HepG2 (cell line): Measurements from ENCODE around the gene ATP5MK. TPM values are rescaled to one million over a fixed set of nuclear protein-coding genes. Genes with fewer than 3 reads are reported as not detected.

Experiments used
- DR1 ChIP-seq: sonication (generic); formaldehyde crosslinking; IDR thresholded peaks from 2 replicates; pipeline ENCODE4 v1.8.0; 2021; ENCODE audit warnings: mild to moderate bottlenecking, missing genetic modification reagents, inconsistent platforms
- ESRRA ChIP-seq: sonication (generic); formaldehyde crosslinking; IDR thresholded peaks from 2 replicates; pipeline ENCODE4 v1.5.1; 2020; ENCODE audit warnings: mild to moderate bottlenecking, low read depth, missing genetic modification reagents
- GLI4 ChIP-seq: sonication (generic); formaldehyde crosslinking; IDR thresholded peaks from 2 replicates; pipeline ENCODE4 v1.5.1; 2020; ENCODE audit warnings: missing genetic modification reagents, mild to moderate bottlenecking, moderate library complexity, borderline replicate concordance
- HMGA1 ChIP-seq: sonication (generic); formaldehyde crosslinking; conservative IDR thresholded peaks from 2 replicates; pipeline ENCODE4 v1.4.0; 2020; ENCODE audit warnings: missing genetic modification reagents
- HNF1B ChIP-seq: sonication (generic); formaldehyde crosslinking; IDR thresholded peaks from 2 replicates; pipeline ENCODE4 v1.5.1; 2020; ENCODE audit warnings: mild to moderate bottlenecking, moderate library complexity, missing genetic modification reagents
- RFX3 ChIP-seq: IDR thresholded peaks from 2 replicates; pipeline ENCODE4 v1.6.1; 2016; ENCODE audit warnings: missing biosample characterization, missing genetic modification reagents
- SP1 ChIP-seq, 2 experiments: fragments of 450-650 bp in 1 of 2; sonication (generic) in 1 of 2; formaldehyde crosslinking in 1 of 2; IDR thresholded peaks; 2 replicates each; pipeline versions ENCODE4 v1.4.0 to v1.6.1; 2016 to 2020; ENCODE audit warnings: missing genetic modification reagents in 1 of 2
- SP4 ChIP-seq: sonication (generic); formaldehyde crosslinking; IDR thresholded peaks from 2 replicates; pipeline ENCODE4 v1.8.1; 2023; ENCODE audit warnings: mild to moderate bottlenecking, missing genetic modification reagents
- ZBTB7A ChIP-seq: sonication (generic); formaldehyde crosslinking; IDR thresholded peaks from 2 replicates; pipeline ENCODE4 v1.8.0; 2022; ENCODE audit warnings: mild to moderate bottlenecking, missing genetic modification reagents
- ZFP36 ChIP-seq: fragments of 150-350 bp; IDR thresholded peaks from 2 replicates; pipeline ENCODE4 v1.6.1; 2018; ENCODE audit warnings: borderline replicate concordance, low read length, low read depth; ENCODE audit not compliant: partially characterized antibody
- ZNF318 ChIP-seq: sonication (generic); formaldehyde crosslinking; IDR thresholded peaks from 2 replicates; pipeline ENCODE4 v1.4.0; 2020; ENCODE audit warnings: mild to moderate bottlenecking, missing genetic modification reagents
- ZNF564 ChIP-seq: sonication (generic); formaldehyde crosslinking; IDR thresholded peaks from 2 replicates; pipeline ENCODE4 v1.8.1; 2023; ENCODE audit warnings: mild to moderate bottlenecking, missing genetic modification reagents
- polyA plus RNA-seq, 8 experiments: library from polyadenylated mRNA; depleted of rRNA in 3 of 8; stranded (reverse) in 7 of 8; unstranded in 1 of 8; fragments of >200 nt; fragmentation: Illumina TruSeq in 4 of 8; extraction: Trizol in 4 of 8; gene quantifications; 2 replicates each; pipeline versions ENCODE4 v1.2.1 to v1.2.3, GENCODE V29; 2011 to 2016; ENCODE audit warnings: low read depth in 4 of 8, missing spikeins in 1 of 8, mixed read lengths in 1 of 8; ENCODE audit not compliant: insufficient read depth in 1 of 8
- total RNA-seq, 5 experiments: library from RNA; depleted of rRNA; stranded (reverse); fragments of >200 nt; fragmentation: Illumina TruSeq; extraction: Trizol; gene quantifications; 2 replicates each; pipeline ENCODE4 v1.2.3, GENCODE V29; 2016; ENCODE audit warnings: low read depth in 1 of 5
- TF ChIP-seq, protein P1 (sequence below): IDR thresholded peaks from 2 replicates; pipeline ENCODE4 v1.6.1; 2012; ENCODE audit warnings: inconsistent platforms
- TF ChIP-seq, protein P2 (sequence below): IDR thresholded peaks from 2 replicates; pipeline ENCODE4 v1.6.1; 2016; ENCODE audit warnings: mild to moderate bottlenecking, missing biosample characterization, missing genetic modification reagents
- TF ChIP-seq, protein P3 (sequence below): sonication (generic); formaldehyde crosslinking; IDR thresholded peaks from 2 replicates; pipeline ENCODE4 v1.4.0; 2020; ENCODE audit warnings: missing genetic modification reagents
- TF ChIP-seq, protein P4 (sequence below): sonication (generic); formaldehyde crosslinking; IDR thresholded peaks from 2 replicates; pipeline ENCODE4 v1.4.0; 2020; ENCODE audit warnings: mild to moderate bottlenecking, missing genetic modification reagents

The ATP5MK gene
- total and polyA plus RNA-seq, 2 of the 13 experiments (the other 11 are each of a cell fraction or from before 2014, with no cell fraction given), result 312 to 517 TPM

DNA sequence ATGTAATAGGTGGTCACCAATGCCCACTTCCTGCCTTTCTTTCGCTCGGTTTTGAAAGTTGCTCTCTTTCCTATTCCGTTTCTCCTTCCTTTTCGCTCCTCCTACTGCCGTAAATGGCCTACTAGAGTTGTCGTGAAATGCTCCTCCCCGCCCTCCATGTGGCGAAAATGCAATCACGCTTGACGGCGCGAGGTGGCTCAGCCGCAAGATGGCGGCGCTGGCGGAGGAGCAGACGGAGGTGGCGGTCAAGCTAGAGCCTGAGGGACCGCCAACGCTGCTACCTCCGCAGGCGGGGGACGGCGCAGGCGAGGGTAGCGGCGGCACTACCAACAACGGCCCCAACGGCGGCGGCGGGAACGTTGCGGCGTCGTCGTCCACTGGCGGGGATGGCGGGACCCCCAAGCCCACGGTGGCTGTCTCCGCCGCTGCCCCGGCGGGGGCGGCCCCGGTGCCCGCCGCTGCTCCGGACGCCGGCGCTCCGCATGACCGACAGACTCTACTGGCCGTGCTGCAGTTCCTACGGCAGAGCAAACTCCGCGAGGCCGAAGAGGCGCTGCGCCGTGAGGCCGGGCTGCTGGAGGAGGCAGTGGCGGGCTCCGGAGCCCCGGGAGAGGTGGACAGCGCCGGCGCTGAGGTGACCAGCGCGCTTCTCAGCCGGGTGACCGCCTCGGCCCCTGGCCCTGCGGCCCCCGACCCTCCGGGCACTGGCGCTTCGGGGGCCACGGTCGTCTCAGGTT, 28.3 kb downstream of the ATP5MK start, which contains the start of gene TAF5 (continued):
- TF ChIP-seq SP4 (CRISPR knock-in tag), result peak; percentile 82
- no peak for TF ChIP-seq SP1 (IDR thresholded peaks at IDR 0.05)
- peak; percentile 75 for TF ChIP-seq SP1 (CRISPR knock-in tag; IDR thresholded peaks at IDR 0.05)
- TF ChIP-seq, protein P1, sequence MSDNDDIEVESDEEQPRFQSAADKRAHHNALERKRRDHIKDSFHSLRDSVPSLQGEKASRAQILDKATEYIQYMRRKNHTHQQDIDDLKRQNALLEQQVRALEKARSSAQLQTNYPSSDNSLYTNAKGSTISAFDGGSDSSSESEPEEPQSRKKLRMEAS, result peak; percentile 77
- TF ChIP-seq, protein P2, sequence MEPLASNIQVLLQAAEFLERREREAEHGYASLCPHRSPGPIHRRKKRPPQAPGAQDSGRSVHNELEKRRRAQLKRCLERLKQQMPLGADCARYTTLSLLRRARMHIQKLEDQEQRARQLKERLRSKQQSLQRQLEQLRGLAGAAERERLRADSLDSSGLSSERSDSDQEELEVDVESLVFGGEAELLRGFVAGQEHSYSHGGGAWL (CRISPR knock-in tag), result peak; percentile 85
- TF ChIP-seq ZNF564 (CRISPR knock-in tag), result peak; percentile 21; the same call in 1 of the 2 replicates
- TF ChIP-seq, protein P3, sequence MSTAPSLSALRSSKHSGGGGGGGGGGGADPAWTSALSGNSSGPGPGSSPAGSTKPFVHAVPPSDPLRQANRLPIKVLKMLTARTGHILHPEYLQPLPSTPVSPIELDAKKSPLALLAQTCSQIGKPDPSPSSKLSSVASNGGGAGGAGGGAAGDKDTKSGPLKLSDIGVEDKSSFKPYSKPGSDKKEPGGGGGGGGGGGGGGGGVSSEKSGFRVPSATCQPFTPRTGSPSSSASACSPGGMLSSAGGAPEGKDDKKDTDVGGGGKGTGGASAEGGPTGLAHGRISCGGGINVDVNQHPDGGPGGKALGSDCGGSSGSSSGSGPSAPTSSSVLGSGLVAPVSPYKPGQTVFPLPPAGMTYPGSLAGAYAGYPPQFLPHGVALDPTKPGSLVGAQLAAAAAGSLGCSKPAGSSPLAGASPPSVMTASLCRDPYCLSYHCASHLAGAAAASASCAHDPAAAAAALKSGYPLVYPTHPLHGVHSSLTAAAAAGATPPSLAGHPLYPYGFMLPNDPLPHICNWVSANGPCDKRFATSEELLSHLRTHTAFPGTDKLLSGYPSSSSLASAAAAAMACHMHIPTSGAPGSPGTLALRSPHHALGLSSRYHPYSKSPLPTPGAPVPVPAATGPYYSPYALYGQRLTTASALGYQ (CRISPR knock-in tag), result no peak
- peak; percentile 90 for TF ChIP-seq DR1 (CRISPR knock-in tag)
- no peak for TF ChIP-seq ESRRA
- peak; percentile 67; the same call in 1 of the 2 replicates for TF ChIP-seq GLI4 (CRISPR knock-in tag)
- TF ChIP-seq, protein P4, sequence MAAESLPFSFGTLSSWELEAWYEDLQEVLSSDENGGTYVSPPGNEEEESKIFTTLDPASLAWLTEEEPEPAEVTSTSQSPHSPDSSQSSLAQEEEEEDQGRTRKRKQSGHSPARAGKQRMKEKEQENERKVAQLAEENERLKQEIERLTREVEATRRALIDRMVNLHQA (CRISPR knock-in tag), result peak; percentile 47; the same call in 1 of the 2 replicates
- TF ChIP-seq ZBTB7A (CRISPR knock-in tag), result peak; percentile 84
- no peak for TF ChIP-seq HMGA1 (CRISPR knock-in tag)
- TF ChIP-seq ZFP36, result no peak
- TF ChIP-seq ZNF318 (CRISPR knock-in tag), result no peak
- no peak for TF ChIP-seq RFX3 (CRISPR knock-in tag)
- TF ChIP-seq HNF1B (CRISPR knock-in tag), result peak; percentile 77
